K562 (cell line): Measurements from ENCODE around the gene KLC3. TPM values are rescaled to one million over a fixed set of nuclear protein-coding genes. Genes with fewer than 3 reads are reported as not detected.

Source experiments
- BRCA1 ChIP-seq, 2 experiments: fragments of 450-650 bp in 1 of 2; sonication (generic) in 1 of 2; formaldehyde crosslinking in 1 of 2; IDR thresholded peaks; 2 replicates each; pipeline versions ENCODE4 v1.5.0 to v1.6.1; 2017 to 2020; ENCODE audit warnings: mild to moderate bottlenecking in 1 of 2, missing genetic modification reagents in 1 of 2
- BRD4 ChIP-seq: fragments of 200-600 bp; sonication (generic); IDR thresholded peaks from 2 replicates; pipeline ENCODE4 v1.6.1; 2017; ENCODE audit warnings: inconsistent platforms
- CUX1 ChIP-seq: fragments of 200-800 bp; sonication (Bioruptor generic); IDR thresholded peaks from 2 replicates; pipeline ENCODE4 v1.6.1; 2016; ENCODE audit warnings: missing genetic modification characterization, missing compliant biosample characterization
- HNRNPL ChIP-seq: fragments of 200-400 bp; formaldehyde crosslinking; IDR thresholded peaks from 2 replicates; pipeline ENCODE4 v1.6.1; 2017; ENCODE audit warnings: low read depth, mild to moderate bottlenecking, low read length
- MYC ChIP-seq, 2 experiments: fragments of 250-450 bp in 1 of 2; sonication (Bioruptor Pico) in 1 of 2; IDR thresholded peaks; 2 replicates each; pipeline versions ENCODE4 v1.5.1 to v1.6.1; 2012 to 2021; ENCODE audit warnings: low read depth in 2 of 2, borderline replicate concordance in 1 of 2, improper control_type of control experiment in 1 of 2, low read length in 1 of 2, mild to moderate bottlenecking in 1 of 2, moderate library complexity in 1 of 2
- NRF1 ChIP-seq, 2 experiments: fragments of 450-650 bp; IDR thresholded peaks in 1 of 2; conservative IDR thresholded peaks in 1 of 2; 2 replicates each; pipeline ENCODE4 v1.6.1; 2014; ENCODE audit warnings: mild to moderate bottlenecking in 2 of 2
- PRDM10 ChIP-seq: fragments of 450-650 bp; IDR thresholded peaks from 2 replicates; pipeline ENCODE4 v1.6.1; 2018; ENCODE audit not compliant: partially characterized antibody
- RBFOX2 ChIP-seq: fragments of 200-400 bp; formaldehyde crosslinking; IDR thresholded peaks from 2 replicates; pipeline ENCODE4 v1.6.1; 2017; ENCODE audit warnings: low read depth, mild to moderate bottlenecking, low read length, moderate library complexity
- RUNX1 ChIP-seq: sonication (generic); IDR thresholded peaks from 2 replicates; pipeline ENCODE4 v1.6.1; 2016; ENCODE audit warnings: antibody characterized with exemption, low read depth
- SETDB1 ChIP-seq: IDR thresholded peaks from one replicate; pipeline ENCODE4 v1.6.1; 2012; ENCODE audit warnings: low read length, control low read depth, inconsistent platforms
- ZBTB1 ChIP-seq: sonication (generic); formaldehyde crosslinking; IDR thresholded peaks from 2 replicates; pipeline ENCODE4 v1.8.1; 2023; ENCODE audit warnings: missing genetic modification reagents, low read depth, mild to moderate bottlenecking, borderline replicate concordance
- ZC3H8 ChIP-seq: fragments of 450-650 bp; IDR thresholded peaks from 2 replicates; pipeline ENCODE4 v1.6.1; 2017
- ZKSCAN3 ChIP-seq: fragments of 250-450 bp; sonication (Bioruptor Pico); IDR thresholded peaks from 2 replicates; pipeline ENCODE4 v1.4.0; 2020
- ZNF274 ChIP-seq: IDR thresholded peaks from 2 replicates; pipeline ENCODE4 v1.6.1; 2011; ENCODE audit warnings: low read depth, mild to moderate bottlenecking, low read length, moderate library complexity, borderline replicate concordance
- ZNF583 ChIP-seq: fragments of 250-450 bp; sonication (Bioruptor Pico); IDR thresholded peaks from 2 replicates; pipeline ENCODE4 v1.4.0; 2020
- polyA plus RNA-seq, 8 experiments: library from polyadenylated mRNA; depleted of rRNA in 4 of 8; stranded (reverse) in 5 of 8; unstranded in 3 of 8; fragments of >200 nt; fragmentation: Nextera tagmentation in 2 of 8; fragmentation: Illumina TruSeq in 1 of 8; extraction: Ambion mirVana in 2 of 8; extraction: Trizol in 1 of 8; gene quantifications; 2 replicates each; pipeline versions ENCODE4 v1.2.1 to v1.2.3, GENCODE V29; 2011 to 2014; ENCODE audit warnings: inconsistent platforms in 1 of 8, missing spikeins in 1 of 8
- total RNA-seq, 7 experiments: library from RNA; depleted of rRNA in 6 of 7; stranded (reverse); fragments of >200 nt in 6 of 7; fragmentation: Illumina TruSeq in 2 of 7; extraction: Trizol in 2 of 7; gene quantifications; 2 replicates each; pipeline versions ENCODE4 v1.2.1 to v1.2.3, GENCODE V29; 2011 to 2021; ENCODE audit warnings: low replicate concordance in 1 of 7
- TF ChIP-seq, protein P1 (sequence below): fragments of 450-650 bp; IDR thresholded peaks from 2 replicates; pipeline ENCODE4 v1.7.1; 2018; ENCODE audit warnings: mild to moderate bottlenecking, low read depth; ENCODE audit not compliant: partially characterized antibody

Gene KLC3
- total and polyA plus RNA-seq, 9 of the 15 experiments (the other 6 are each of a cell fraction or from before 2014, with no cell fraction given) = 0.03 to 1.2 (median 0.59) TPM; not detected in 3

GRCh38 chr19:45340899-45341453, 426 bp downstream of the KLC3 start (continued):
- no peak for TF ChIP-seq BRCA1 (IDR thresholded peaks at IDR 0.05)
- TF ChIP-seq BRCA1 (CRISPR knock-in tag; IDR thresholded peaks at IDR 0.05) = no peak
- TF ChIP-seq NRF1 (conservative IDR thresholded peaks at IDR 0.05 in 1 of 2, IDR thresholded peaks at IDR 0.05 in 1 of 2) = peak in 1 of 2 experiments; percentile 36; a peak in 1 of 4 replicates
- TF ChIP-seq HNRNPL = no peak
- no peak for TF ChIP-seq ZBTB1
- TF ChIP-seq ZNF583 (CRISPR knock-in tag) = no peak
- TF ChIP-seq SETDB1 = no peak
- no peak for TF ChIP-seq PRDM10
- TF ChIP-seq, protein P1, sequence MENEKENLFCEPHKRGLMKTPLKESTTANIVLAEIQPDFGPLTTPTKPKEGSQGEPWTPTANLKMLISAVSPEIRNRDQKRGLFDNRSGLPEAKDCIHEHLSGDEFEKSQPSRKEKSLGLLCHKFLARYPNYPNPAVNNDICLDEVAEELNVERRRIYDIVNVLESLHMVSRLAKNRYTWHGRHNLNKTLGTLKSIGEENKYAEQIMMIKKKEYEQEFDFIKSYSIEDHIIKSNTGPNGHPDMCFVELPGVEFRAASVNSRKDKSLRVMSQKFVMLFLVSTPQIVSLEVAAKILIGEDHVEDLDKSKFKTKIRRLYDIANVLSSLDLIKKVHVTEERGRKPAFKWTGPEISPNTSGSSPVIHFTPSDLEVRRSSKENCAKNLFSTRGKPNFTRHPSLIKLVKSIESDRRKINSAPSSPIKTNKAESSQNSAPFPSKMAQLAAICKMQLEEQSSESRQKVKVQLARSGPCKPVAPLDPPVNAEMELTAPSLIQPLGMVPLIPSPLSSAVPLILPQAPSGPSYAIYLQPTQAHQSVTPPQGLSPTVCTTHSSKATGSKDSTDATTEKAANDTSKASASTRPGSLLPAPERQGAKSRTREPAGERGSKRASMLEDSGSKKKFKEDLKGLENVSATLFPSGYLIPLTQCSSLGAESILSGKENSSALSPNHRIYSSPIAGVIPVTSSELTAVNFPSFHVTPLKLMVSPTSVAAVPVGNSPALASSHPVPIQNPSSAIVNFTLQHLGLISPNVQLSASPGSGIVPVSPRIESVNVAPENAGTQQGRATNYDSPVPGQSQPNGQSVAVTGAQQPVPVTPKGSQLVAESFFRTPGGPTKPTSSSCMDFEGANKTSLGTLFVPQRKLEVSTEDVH = no peak
- TF ChIP-seq CUX1 (CRISPR knock-in tag) = no peak
- TF ChIP-seq MYC (IDR thresholded peaks at IDR 0.05; ENCODE audit: low read depth, low read length) = no peak
- no peak for TF ChIP-seq MYC (CRISPR knock-in tag; IDR thresholded peaks at IDR 0.05; ENCODE audit: borderline replicate concordance, low read depth)
- TF ChIP-seq RUNX1 = no peak
- no peak for TF ChIP-seq ZNF274
- TF ChIP-seq ZC3H8 = no peak
- TF ChIP-seq RBFOX2 = peak; percentile 1; the same call in 1 of the 2 replicates
- TF ChIP-seq ZKSCAN3 (CRISPR knock-in tag) = no peak
- no peak for TF ChIP-seq BRD4
